PC-9 (cell line): ENCODE data around the gene SYNJ1.

Experiments used
- CTCF ChIP-seq: fragments of 200-600 bp; sonication (generic); conservative IDR thresholded peaks from 2 replicates; pipeline ENCODE4 v1.6.1; 2017; ENCODE audit warnings: mixed run types, antibody characterized with exemption, mild to moderate bottlenecking, moderate library complexity
- EZH2 ChIP-seq: fragments of 200-600 bp; sonication (generic); IDR thresholded peaks from 2 replicates; pipeline ENCODE4 v1.8.0; 2017; ENCODE audit warnings: antibody characterized with exemption, low read depth

DNA sequence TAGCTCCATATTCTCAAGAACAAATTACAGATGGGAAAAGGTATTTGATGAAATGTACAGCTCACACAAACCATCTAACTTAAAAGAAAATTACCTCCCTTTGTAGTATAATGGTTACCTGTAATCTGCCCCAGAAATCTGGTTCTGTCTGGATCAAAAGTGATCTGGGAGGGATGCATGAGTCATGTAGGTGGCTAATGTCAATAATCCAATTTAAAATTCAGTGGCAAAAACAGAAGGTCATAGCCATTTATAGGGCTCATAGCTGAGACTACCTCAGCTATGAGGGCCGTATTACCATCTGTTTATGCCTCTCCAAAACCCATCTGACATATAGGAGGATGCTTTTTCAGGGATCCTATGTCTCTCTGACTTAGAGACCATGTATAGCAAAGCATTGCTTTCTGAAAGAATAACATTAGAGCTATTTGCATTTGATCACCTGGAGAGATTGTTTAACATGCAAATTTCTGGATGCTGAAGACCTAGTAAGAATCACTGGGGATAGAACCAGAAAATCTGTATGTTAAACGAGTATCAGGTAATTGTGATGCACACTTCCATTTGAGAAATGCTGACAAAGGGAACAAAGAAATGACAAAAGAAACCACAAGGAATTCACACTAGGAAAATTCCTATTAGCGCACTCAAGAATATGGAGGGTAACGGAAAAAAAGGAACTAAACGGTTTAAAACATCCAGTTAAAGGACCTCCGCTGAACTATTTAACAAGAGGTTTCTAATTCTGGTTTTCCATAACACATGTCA, 26.2 kb upstream of the SYNJ1 start:
- TF ChIP-seq CTCF (no peak), EZH2 (no peak)
